Smooth muscle cell (in vitro differentiated cells): ENCODE data around the gene TAF13. TPM values are rescaled to one million over a fixed set of nuclear protein-coding genes. Genes with fewer than 3 reads are reported as not detected.
A peak's percentile ranks its signal among the peaks of the same experiment; 100 is the strongest.

Source experiments
- DNase-seq: peaks from one replicate; lab custom pipeline; 2025; ENCODE audit not compliant: unreplicated experiment; lab: John Stamatoyannopoulos, UW
- H2AFZ ChIP-seq: fragments of 200-600 bp; sonication (generic); 2 replicates; pipeline ENCODE4 v1.6.0; 2016; ENCODE audit warnings: antibody characterized with exemption, low read depth, mild to moderate bottlenecking
- H3F3A ChIP-seq: fragments of 200-600 bp; sonication (generic); 2 replicates; pipeline ENCODE4 v1.6.0; 2017; ENCODE audit warnings: antibody characterized with exemption, low read depth
- H3K27ac ChIP-seq: fragments of 200-600 bp; sonication (generic); 2 replicates; pipeline ENCODE4 v1.5.1; 2016; ENCODE audit warnings: low read depth, mild to moderate bottlenecking
- H3K27me3 ChIP-seq: fragments of 200-600 bp; sonication (generic); 2 replicates; pipeline ENCODE4 v1.6.1; 2016; ENCODE audit warnings: low read depth, mild to moderate bottlenecking
- H3K36me3 ChIP-seq: fragments of 200-600 bp; sonication (generic); 2 replicates; pipeline ENCODE4 v1.5.1; 2016; ENCODE audit warnings: low read depth
- H3K4me1 ChIP-seq: fragments of 200-600 bp; sonication (generic); 2 replicates; pipeline ENCODE4 v1.5.1; 2016; ENCODE audit warnings: low read depth
- H3K4me2 ChIP-seq: fragments of 200-600 bp; sonication (generic); 2 replicates; pipeline ENCODE4 v1.6.0; 2016; ENCODE audit warnings: mild to moderate bottlenecking
- H3K4me3 ChIP-seq: fragments of 200-600 bp; sonication (generic); 2 replicates; pipeline ENCODE4 v1.5.1; 2016; ENCODE audit warnings: mild to moderate bottlenecking
- H3K79me2 ChIP-seq: fragments of 200-600 bp; sonication (generic); 2 replicates; pipeline ENCODE4 v1.6.0; 2016; ENCODE audit warnings: low read depth, mild to moderate bottlenecking
- H3K9ac ChIP-seq: fragments of 200-600 bp; sonication (generic); 2 replicates; pipeline ENCODE4 v1.6.0; 2016; ENCODE audit warnings: low read depth
- H3K9me3 ChIP-seq: fragments of 200-600 bp; sonication (generic); replicated peaks from 2 replicates; pipeline ENCODE4 v1.5.1; 2016; ENCODE audit warnings: low read depth
- H4K20me1 ChIP-seq: fragments of 200-600 bp; sonication (generic); 2 replicates; pipeline ENCODE4 v1.6.0; 2016; ENCODE audit warnings: low read depth
- CTCF ChIP-seq: fragments of 200-600 bp; sonication (generic); IDR thresholded peaks from 2 replicates; pipeline ENCODE4 v1.5.1; 2017; ENCODE audit warnings: borderline replicate concordance, mild to moderate bottlenecking, antibody characterized with exemption; ENCODE audit not compliant: insufficient read depth, poor library complexity, severe bottlenecking
- WGBS: methylation state at CpG from one replicate; pipeline ENCODE4 v1.1.7; 2016; ENCODE audit warnings: low lambda C conversion rate; 5-methylcytosine and 5-hydroxymethylcytosine counted together
- polyA plus RNA-seq: library from polyadenylated mRNA; unstranded; fragments of >200 nt; fragmentation: Nextera tagmentation; extraction: Ambion mirVana; gene quantifications from 2 replicates; pipeline ENCODE4 v1.2.1, GENCODE V29; 2016
- total RNA-seq: library from RNA; depleted of rRNA; stranded (reverse); fragments of >200 nt; gene quantifications from 2 replicates; pipeline ENCODE4 v1.2.3, GENCODE V29; 2014

TAF13 gene
- total and polyA plus RNA-seq, 2 experiments from 2014 or later: 30.1 to 110 TPM

- no peaks in the 10 kb centered on the region for H3K9me3 ChIP-seq
- no peaks in the 10 kb centered on the region for H3F3A ChIP-seq
- no peaks in the 10 kb centered on the region for H3K79me2 ChIP-seq
- H3K36me3 ChIP-seq: no peaks in the 10 kb centered on the region
- H3K4me3 ChIP-seq: no peak overlapping the region
- peaks cover 38% of the 10 kb centered on the region for H3K27me3 ChIP-seq
- H3K9ac ChIP-seq: no peak overlapping the region
- H3K4me1 ChIP-seq: no peaks in the 10 kb centered on the region
- no peak overlapping the region for H3K27ac ChIP-seq
- 88% methylated on average over 1 of the region's 1 CpG for WGBS
- DNase-seq: no peak
- TF ChIP-seq CTCF: no peak
- no peak overlapping the region for H2AFZ ChIP-seq
- no peaks in the 10 kb centered on the region for H4K20me1 ChIP-seq
- H3K4me2 ChIP-seq: no peak overlapping the region
Observed at GRCh38 chr1:109116286-109116685, 40.5 kb upstream of the TAF13 start.

DNA sequence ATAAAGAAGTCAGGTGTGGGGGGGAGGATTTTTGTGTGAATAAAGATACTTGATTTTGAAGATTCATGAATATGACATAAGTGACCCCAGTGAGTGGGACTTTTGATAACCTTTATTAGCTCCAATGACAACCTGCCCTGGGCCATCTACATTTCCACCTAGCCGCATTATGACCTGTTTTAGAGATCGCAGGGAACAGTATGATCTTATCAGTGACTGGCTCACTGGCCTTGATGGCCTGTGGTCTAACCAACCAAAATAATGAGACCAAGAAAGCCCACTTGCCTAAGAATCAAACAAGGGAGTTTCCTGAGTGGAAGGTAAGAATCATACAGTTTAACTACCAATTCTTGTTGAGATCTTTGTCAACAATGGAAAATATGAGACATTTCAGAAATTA, 39.9 kb upstream of the TAF13 start:
- H3K4me1 ChIP-seq: no peaks in the 10 kb centered on the region
- H3K9me3 ChIP-seq: no peaks in the 10 kb centered on the region
- peaks cover 44% of the 10 kb centered on the region for H3K27me3 ChIP-seq
- TF ChIP-seq CTCF: no peak
- no peaks in the 10 kb centered on the region for H3K36me3 ChIP-seq
- DNase-seq: no peak
- no peak overlapping the region for H3K27ac ChIP-seq
- no peak overlapping the region for H3K4me3 ChIP-seq
- no peak overlapping the region for H3K9ac ChIP-seq
- no peaks in the 10 kb centered on the region for H4K20me1 ChIP-seq
- no peak overlapping the region for H3K4me2 ChIP-seq
- 87% methylated on average over 2 of the region's 2 CpGs for WGBS
- H2AFZ ChIP-seq: no peak overlapping the region
- no peaks in the 10 kb centered on the region for H3F3A ChIP-seq
- H3K79me2 ChIP-seq: no peaks in the 10 kb centered on the region

DNA sequence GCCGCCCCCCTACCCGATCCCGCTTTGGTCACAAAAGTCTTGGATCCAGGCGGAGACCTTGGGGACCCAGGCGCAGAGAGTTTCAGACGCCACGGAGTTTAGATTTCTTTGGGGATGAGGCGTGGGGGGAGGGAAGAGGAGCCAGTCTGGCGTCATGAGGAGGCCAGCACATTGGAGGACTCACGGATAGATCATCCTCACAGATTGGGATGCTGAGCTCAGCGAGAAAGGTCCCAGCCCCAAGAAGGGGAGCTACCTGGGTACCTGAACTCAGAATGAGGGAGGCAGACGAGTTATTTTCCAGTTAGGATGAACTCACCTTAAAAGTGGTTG, 38.5 kb upstream of the TAF13 start:
- 8% methylated on average over 11 of the region's 12 CpGs for WGBS
- peak overlapping the region; percentile 50 for H3K4me3 ChIP-seq
- H3K79me2 ChIP-seq: no peaks in the 10 kb centered on the region
- no peak overlapping the region for H3K27ac ChIP-seq
- peak overlapping the region; percentile 86 for H3K4me2 ChIP-seq
- H3K9me3 ChIP-seq: no peaks in the 10 kb centered on the region
- H3K36me3 ChIP-seq: no peaks in the 10 kb centered on the region
- H3K4me1 ChIP-seq: no peaks in the 10 kb centered on the region
- no peaks in the 10 kb centered on the region for H4K20me1 ChIP-seq
- H3F3A ChIP-seq: no peaks in the 10 kb centered on the region
- peaks cover 44% of the 10 kb centered on the region for H3K27me3 ChIP-seq
- H2AFZ ChIP-seq: no peak overlapping the region
- no peak overlapping the region for H3K9ac ChIP-seq
- DNase-seq: no peak
- TF ChIP-seq CTCF: no peak

DNA sequence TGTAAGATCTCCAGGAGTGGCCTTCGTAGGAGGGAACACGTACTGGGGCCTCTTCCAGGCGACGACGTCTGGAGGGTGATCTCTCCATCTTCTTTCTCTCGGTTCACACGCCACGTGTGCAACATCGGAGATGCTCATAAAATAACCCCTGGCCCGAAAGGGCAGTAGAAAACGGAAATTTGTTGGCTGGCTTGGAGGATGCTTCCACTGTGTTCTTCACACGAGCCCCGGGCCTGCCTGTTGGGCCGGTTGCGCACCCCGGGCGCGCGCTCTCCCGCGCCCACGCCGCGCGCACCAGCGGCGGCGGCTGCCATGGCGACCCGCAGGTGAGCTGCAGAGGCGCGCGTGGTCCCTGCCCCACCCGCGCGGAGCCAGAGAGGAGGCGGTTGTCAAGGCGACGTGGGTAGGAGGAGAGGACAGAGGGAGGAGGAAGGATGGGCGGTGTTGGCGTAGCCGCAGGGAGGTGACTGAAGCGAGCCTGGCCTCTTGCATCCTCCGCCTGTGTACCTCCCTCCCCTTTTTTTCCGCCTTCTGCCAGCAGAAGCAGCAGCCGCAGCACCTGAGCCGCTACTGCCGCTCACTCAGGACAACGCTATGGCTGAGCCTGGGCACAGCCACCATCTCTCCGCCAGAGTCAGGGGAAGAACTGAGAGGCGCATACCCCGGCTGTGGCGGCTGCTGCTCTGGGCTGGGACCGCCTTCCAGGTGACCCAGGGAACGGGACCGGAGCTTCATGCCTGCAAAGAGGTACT, 38.0 kb upstream of the TAF13 start, which contains the start of gene ELAPOR1:
Gene ELAPOR1 (plus strand): TSS at position 526 of the 752 bp plus-strand sequence. CDS start 69 bp downstream, at position 595.
- H3K36me3 ChIP-seq: no peaks in the 10 kb centered on the region
- peak within 1 kb of the TSS; percentile 50 for H3K4me3 ChIP-seq
- no peak within 1 kb of the TSS for H3K9ac ChIP-seq
- peak within 1 kb of the TSS; percentile 86 for H3K4me2 ChIP-seq
- H3F3A ChIP-seq: no peaks in the 10 kb centered on the region
- no peak within 1 kb of the TSS for H3K27ac ChIP-seq
- WGBS: 3% methylated on average over 49 of the region's 56 CpGs
- no peaks in the 10 kb centered on the region for H3K9me3 ChIP-seq
- peaks cover 44% of the 10 kb centered on the region for H3K27me3 ChIP-seq
- H4K20me1 ChIP-seq: no peaks in the 10 kb centered on the region
- H3K79me2 ChIP-seq: no peaks in the 10 kb centered on the region
- TF ChIP-seq CTCF: no peak
- H3K4me1 ChIP-seq: no peaks in the 10 kb centered on the region
- H2AFZ ChIP-seq: peak within 1 kb of the TSS; percentile 2
- DNase-seq: no peak
